ENCODE results near the gene WDR70. TPM values are rescaled to one million over a fixed set of nuclear protein-coding genes. Genes with fewer than 3 reads are reported as not detected.
"Not testable (repeated sequence)": the region's sequence is repeated elsewhere in the genome, so short reads cannot be mapped to it uniquely, and the experiment has no call there.

Gene WDR70
- total RNA-seq, 1 donor from 2014 or later, result 23.6 TPM

DNA sequence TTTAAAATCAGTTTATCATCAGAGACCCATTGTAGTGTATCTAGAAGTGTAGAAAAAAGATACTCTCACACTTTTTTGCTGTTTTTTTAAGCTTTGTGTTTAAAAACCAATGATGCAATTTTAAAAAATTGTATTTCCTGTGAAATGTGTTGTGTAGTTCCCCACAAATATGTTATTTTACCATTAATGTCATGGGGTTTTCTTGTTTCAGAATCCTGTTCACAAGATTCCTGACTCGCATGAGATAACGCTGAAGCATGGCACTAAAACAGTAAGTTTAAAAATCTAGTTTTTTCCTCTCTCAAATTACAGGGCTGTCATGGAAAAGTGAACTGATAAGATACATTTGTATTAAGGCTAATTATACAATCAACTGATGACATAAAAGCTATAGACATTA is 58.6 kb downstream of the WDR70 start:
- TF ChIP-seq, protein P1, sequence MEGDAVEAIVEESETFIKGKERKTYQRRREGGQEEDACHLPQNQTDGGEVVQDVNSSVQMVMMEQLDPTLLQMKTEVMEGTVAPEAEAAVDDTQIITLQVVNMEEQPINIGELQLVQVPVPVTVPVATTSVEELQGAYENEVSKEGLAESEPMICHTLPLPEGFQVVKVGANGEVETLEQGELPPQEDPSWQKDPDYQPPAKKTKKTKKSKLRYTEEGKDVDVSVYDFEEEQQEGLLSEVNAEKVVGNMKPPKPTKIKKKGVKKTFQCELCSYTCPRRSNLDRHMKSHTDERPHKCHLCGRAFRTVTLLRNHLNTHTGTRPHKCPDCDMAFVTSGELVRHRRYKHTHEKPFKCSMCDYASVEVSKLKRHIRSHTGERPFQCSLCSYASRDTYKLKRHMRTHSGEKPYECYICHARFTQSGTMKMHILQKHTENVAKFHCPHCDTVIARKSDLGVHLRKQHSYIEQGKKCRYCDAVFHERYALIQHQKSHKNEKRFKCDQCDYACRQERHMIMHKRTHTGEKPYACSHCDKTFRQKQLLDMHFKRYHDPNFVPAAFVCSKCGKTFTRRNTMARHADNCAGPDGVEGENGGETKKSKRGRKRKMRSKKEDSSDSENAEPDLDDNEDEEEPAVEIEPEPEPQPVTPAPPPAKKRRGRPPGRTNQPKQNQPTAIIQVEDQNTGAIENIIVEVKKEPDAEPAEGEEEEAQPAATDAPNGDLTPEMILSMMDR (IDR thresholded peaks at IDR 0.05), result no peak
- Mint-ChIP-seq H3K36me3 (ENCODE audit: low read depth) (peaks cover 1% of the 10 kb centered on the region), H3K27ac (ENCODE audit: unreplicated experiment) (peak overlapping the region; percentile 73), H3K27me3 (ENCODE audit: low read depth) (no peaks in the 10 kb centered on the region), H3K4me3 (ENCODE audit: unreplicated experiment) (no peak overlapping the region), H3K9me3 (ENCODE audit: low read depth) (no peaks in the 10 kb centered on the region), H3K4me1 (ENCODE audit: low read depth) (peaks cover 17% of the 10 kb centered on the region)
- DNase-seq (ENCODE audit: low spot score), result no peak

DNA sequence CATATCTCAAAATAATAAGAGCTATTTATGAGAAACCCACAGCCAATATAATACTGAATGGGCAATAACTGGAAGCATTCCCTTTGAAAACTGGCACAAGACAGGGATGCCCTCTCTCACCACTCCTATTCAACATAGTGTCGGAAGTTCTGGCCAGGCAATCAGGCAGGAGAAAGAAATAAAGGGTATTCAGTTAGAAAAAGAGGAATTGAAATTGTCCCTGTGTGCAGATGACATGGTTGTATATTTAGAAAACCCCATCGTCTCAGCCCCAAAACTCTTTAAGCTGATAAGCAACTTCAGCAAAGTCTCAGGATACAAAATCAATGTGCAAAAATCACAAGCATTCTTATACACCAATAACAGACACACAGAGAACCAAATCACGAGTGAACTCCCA is 66.7 kb downstream of the WDR70 start:
- DNase-seq (ENCODE audit: low spot score); H3K27me3 Mint-ChIP-seq (ENCODE audit: low read depth); H3K9me3 Mint-ChIP-seq (ENCODE audit: low read depth); H3K4me1 Mint-ChIP-seq (ENCODE audit: low read depth); H3K27ac Mint-ChIP-seq (ENCODE audit: unreplicated experiment); H3K4me3 Mint-ChIP-seq (ENCODE audit: unreplicated experiment): not testable (repeated sequence)
- peaks cover 22% of the 10 kb centered on the region for H3K36me3 Mint-ChIP-seq (ENCODE audit: low read depth)

DNA sequence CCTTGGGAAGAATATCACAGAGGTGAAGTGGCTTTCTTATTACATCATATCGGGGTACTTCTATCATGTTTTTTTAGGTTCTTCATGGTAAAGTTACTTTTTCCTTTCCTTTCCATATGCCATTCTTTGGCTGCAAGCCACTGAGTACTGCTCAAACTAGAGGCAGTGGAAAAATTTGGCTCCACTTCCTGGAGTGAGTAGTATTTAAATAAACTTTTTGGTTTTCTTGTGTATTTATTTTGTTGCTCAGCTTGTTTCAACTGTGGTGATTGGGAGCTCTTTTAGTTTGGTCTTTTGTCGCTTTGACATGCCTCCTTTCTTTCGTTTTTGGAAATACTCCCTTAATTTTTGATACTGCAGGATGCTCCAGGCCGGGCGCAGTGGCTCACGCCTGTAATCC is 69.8 kb downstream of the WDR70 start:
- Mint-ChIP-seq H3K4me3 (ENCODE audit: unreplicated experiment) (no peak overlapping the region), H3K4me1 (ENCODE audit: low read depth) (peaks cover 4% of the 10 kb centered on the region), H3K36me3 (ENCODE audit: low read depth) (peaks cover 31% of the 10 kb centered on the region), H3K9me3 (ENCODE audit: low read depth) (peaks cover 6% of the 10 kb centered on the region), H3K27ac (ENCODE audit: unreplicated experiment) (no peak overlapping the region), H3K27me3 (ENCODE audit: low read depth) (no peaks in the 10 kb centered on the region)
- DNase-seq (ENCODE audit: low spot score), result no peak
- TF ChIP-seq, protein P1 (IDR thresholded peaks at IDR 0.05), result no peak

DNA sequence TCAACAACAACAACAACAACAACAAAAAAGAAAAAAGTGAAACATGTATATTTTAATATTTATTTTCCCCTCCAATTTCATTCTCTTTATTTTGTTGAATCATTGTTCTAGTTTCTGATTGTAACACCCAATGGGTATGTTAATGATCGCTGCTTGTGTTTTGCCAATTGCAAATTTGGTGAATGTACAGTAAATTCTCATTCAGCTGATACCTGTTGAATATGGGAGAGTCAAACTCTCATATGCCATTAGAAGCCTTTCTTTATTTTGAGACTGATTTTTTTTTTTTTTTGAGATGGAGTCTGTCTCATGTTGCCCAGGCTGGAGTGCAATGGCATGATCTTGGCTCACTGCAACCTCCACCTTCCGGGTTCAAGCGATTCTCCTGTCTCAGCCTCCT is 72.9 kb downstream of the WDR70 start:
- H3K36me3 Mint-ChIP-seq (ENCODE audit: low read depth), result peaks cover 14% of the 10 kb centered on the region
- H3K4me1 Mint-ChIP-seq (ENCODE audit: low read depth); H3K27ac Mint-ChIP-seq (ENCODE audit: unreplicated experiment); H3K4me3 Mint-ChIP-seq (ENCODE audit: unreplicated experiment); H3K9me3 Mint-ChIP-seq (ENCODE audit: low read depth); H3K27me3 Mint-ChIP-seq (ENCODE audit: low read depth); DNase-seq (ENCODE audit: low spot score): not testable (repeated sequence)

DNA sequence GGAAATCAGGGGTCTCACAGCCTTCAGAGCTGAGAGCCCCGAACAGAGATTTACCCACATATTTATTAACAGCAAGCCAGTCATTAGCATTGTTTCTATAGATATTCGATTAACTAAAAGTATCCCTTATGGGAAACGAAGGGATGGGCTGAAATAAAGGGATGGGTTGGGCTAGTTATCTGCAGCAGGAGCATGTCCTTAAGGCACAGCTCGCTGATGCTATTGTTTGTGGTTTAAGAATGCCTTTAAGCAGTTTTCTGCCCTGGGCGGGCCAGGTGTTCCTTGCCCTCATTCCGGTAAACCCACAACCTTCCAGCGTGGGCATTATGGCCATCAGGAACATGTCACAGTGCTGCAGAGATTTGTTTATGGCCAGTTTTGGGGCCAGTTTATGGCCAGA is 74.1 kb downstream of the WDR70 start:
- peaks cover 13% of the 10 kb centered on the region for H3K36me3 Mint-ChIP-seq (ENCODE audit: low read depth)
- not testable (repeated sequence) for H3K9me3 Mint-ChIP-seq (ENCODE audit: low read depth); H3K4me1 Mint-ChIP-seq (ENCODE audit: low read depth)

DNA sequence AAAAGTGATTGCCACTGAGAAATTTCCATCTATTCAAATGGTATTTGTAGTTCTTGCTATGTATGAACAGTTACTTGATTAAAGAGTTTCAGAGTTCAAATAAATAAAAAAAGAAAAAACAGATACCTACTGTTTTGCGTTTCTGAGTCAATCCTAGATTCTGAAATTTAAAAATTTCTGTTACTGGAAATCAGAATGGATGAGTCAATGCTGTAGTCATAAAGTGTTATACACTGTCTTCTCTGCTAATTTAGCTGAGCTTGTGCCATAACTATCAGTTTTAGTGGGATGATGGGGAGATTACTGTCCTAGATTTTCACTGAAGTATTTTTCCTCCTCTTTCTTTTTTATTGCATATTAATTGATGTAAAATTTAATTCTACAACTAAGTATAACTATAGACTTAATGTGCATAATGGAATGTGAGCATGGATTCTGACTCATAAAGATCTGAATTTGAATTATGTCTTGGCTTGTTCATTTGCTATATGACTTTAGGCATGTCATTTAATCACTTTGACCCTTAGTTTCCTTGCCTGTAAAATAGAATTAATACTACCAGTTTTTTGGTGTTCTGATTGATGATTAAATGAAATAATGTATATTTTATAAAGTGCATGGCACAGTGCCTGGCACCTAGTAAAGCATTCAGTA is 75.4 kb downstream of the WDR70 start:
- not testable (repeated sequence) for H3K9me3 Mint-ChIP-seq (ENCODE audit: low read depth); DNase-seq (ENCODE audit: low spot score); H3K4me1 Mint-ChIP-seq (ENCODE audit: low read depth); H3K27me3 Mint-ChIP-seq (ENCODE audit: low read depth); H3K4me3 Mint-ChIP-seq (ENCODE audit: unreplicated experiment)
- Mint-ChIP-seq H3K27ac (ENCODE audit: unreplicated experiment) (peak overlapping the region; percentile 38), H3K36me3 (ENCODE audit: low read depth) (peaks cover 13% of the 10 kb centered on the region)

More for the DNA sequence above, 74.1 kb downstream of the WDR70 start:
- H3K4me3 Mint-ChIP-seq (ENCODE audit: unreplicated experiment); H3K27me3 Mint-ChIP-seq (ENCODE audit: low read depth); H3K27ac Mint-ChIP-seq (ENCODE audit: unreplicated experiment); DNase-seq (ENCODE audit: low spot score): not testable (repeated sequence)

DNA sequence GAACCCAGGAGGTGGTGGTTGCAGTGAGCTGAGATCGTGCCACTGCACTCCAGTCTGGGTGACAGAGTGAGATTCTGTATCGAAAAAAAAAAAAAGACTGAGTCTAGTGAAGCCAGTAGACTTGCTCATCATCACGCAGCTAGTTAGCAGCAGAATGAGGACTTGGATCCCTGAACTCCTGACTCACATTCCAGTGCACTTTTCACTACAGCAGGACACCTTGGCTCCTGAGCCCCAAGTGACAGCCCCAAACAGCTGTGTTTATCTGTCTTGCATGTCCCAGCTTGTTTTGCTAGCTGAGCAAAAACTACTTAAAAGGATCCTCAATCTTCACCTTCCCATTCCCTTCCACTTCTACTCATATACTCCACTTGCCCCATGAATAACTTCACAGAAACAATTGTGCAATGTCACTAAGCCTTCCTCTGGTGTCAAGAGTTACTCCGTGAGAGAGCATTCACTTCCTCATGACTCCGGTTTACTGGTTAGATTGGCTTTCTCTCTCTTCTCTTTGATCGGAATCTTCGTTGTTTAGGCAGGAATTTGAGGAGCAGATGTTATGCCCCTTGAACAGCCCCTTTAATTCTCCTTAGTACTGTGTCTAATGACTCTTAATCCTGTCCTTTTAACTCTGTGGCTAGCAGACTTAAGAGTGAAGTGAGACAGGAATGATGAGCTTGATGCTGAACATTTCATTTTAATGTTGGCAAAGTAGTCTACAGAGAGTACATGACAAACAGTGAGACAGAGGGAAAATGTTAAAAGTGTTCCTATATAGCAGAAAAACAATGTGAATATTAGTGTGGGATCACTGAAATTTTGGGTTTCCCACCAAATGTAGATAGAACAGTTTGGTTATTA is 84.3 kb downstream of the WDR70 start:
- not testable (repeated sequence) for DNase-seq (ENCODE audit: low spot score); H3K27me3 Mint-ChIP-seq (ENCODE audit: low read depth); H3K9me3 Mint-ChIP-seq (ENCODE audit: low read depth); H3K4me3 Mint-ChIP-seq (ENCODE audit: unreplicated experiment); H3K27ac Mint-ChIP-seq (ENCODE audit: unreplicated experiment); H3K36me3 Mint-ChIP-seq (ENCODE audit: low read depth); H3K4me1 Mint-ChIP-seq (ENCODE audit: low read depth)

DNA sequence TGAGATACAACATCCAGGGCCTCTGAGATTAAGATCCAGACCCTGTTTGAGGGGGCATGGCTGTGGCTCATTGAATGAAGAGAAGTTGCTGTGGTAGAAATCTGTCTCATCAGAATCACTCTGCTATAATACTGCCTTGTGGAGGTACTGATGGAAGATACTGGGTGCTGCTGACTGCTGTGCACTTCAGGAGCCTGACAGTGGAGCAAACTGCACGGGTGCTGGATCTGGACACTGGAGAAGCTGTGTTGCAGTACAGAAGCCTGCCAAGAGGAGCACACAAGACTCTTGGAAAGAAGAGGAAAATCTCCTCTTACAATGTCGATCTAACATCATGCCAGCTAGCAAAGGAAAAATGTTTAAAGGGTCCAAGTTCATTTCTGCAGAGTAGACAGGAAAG is 85.5 kb downstream of the WDR70 start:
- DNase-seq (ENCODE audit: low spot score); H3K36me3 Mint-ChIP-seq (ENCODE audit: low read depth); H3K27ac Mint-ChIP-seq (ENCODE audit: unreplicated experiment); H3K4me1 Mint-ChIP-seq (ENCODE audit: low read depth); H3K9me3 Mint-ChIP-seq (ENCODE audit: low read depth); H3K27me3 Mint-ChIP-seq (ENCODE audit: low read depth); H3K4me3 Mint-ChIP-seq (ENCODE audit: unreplicated experiment): not testable (repeated sequence)

DNA sequence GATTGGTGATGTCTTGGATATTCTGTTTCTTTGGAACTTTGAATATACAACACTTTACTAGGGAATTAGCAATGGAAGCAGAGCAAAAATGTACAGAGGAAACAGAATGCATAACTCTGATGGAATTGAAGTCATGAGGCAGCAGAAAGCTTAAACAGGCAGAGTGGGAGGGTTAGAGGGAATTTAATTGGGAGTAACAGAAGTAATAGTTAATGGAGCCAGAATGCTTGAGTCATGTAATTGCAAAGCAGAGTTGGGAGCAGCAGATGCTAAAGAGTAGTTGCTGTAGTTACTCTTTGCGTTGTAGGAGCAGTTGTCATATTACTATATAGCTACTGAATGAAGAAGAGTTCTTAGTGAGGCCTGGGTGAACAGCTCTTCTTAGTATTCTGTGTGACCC is 90.3 kb downstream of the WDR70 start:
- DNase-seq (ENCODE audit: low spot score); H3K27ac Mint-ChIP-seq (ENCODE audit: unreplicated experiment); H3K9me3 Mint-ChIP-seq (ENCODE audit: low read depth); H3K36me3 Mint-ChIP-seq (ENCODE audit: low read depth); H3K4me1 Mint-ChIP-seq (ENCODE audit: low read depth); H3K27me3 Mint-ChIP-seq (ENCODE audit: low read depth); H3K4me3 Mint-ChIP-seq (ENCODE audit: unreplicated experiment): not testable (repeated sequence)
